Stimulated activated naive CD8-positive, alpha-beta T cell treated with anti-CD3 and anti-CD28 coated beads, Interleukin-15, Interleukin-2, amounts not matched to agents 100 ng/mL and 50 ng/mL, for 24 hours (primary cell): ENCODE results near the gene NUP62.

ENCODE experiments used
- H3K27ac Mint-ChIP-seq: one replicate; pipeline ENCODE4 v1.8.0; 2021; ENCODE audit warnings: mild to moderate bottlenecking, mixed read lengths
- H3K27me3 Mint-ChIP-seq: one replicate; pipeline ENCODE4 v1.8.0; 2021; ENCODE audit warnings: mixed read lengths
- H3K36me3 Mint-ChIP-seq: one replicate; pipeline ENCODE4 v1.8.0; 2021; ENCODE audit warnings: low read depth, mixed read lengths
- H3K4me1 Mint-ChIP-seq: one replicate; pipeline ENCODE4 v1.8.0; 2021; ENCODE audit warnings: low read depth, mixed read lengths
- H3K4me3 Mint-ChIP-seq: one replicate; pipeline ENCODE4 v1.8.0; 2021; ENCODE audit warnings: mild to moderate bottlenecking, mixed read lengths
- H3K9me3 Mint-ChIP-seq: one replicate; pipeline ENCODE4 v1.8.0; 2021; ENCODE audit warnings: mixed read lengths

NUP62 gene

DNA sequence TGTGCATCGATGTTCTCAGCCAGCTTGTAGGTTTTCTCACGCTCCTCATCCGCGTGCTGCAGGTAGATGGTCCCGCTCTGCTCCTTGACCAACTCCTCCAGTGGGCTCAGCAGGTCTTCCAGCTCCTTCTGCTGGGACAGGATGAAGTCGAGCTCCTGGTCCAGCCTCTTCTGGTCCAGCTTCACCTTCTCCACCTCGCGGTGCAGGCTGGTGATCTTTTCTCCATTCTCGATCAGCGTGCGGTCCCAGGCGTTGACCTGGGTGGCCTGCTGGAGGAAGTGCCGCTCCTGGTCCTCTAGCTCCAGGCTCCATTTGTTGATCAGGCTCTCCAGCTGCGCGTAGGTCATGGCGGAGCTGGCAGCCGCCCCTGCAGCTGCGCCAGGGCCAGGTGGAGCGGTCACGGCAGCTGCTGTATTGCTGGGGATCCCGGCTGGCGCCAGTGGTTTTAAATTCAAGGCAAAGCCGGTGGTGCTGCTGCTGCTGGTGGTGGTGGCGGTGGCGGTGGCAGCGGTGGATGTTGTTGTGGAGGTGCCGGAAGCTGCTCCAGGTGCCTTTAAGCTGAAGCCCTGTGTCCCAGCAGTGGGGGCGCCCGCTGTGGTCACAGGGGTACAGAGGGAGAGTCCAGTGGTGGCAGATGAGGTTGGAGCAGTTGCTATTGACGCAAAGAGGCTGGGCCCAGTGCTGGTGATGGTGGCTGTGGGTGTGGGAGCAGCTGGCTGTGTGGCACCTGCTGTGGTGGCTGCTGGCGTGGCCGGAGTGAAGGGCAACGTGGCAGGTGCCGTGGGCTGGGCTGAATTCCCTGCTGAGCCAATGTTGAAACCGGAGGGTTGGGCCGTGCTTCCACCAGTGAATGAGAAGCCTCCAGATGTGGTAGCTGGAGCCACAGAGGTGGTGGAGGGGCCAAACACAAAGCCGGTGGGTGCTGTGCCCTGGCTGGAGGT is 20.6 kb downstream of the NUP62 start:
- Mint-ChIP-seq H3K36me3 (peaks cover 61% of the 10 kb centered on the region), H3K4me1 (peaks cover 82% of the 10 kb centered on the region)

GRCh38 chr19:49907745-49908446 is 21.4 kb downstream of the NUP62 start:
- Mint-ChIP-seq H3K4me3 (no peak overlapping the region), H3K4me1 (peaks cover 80% of the 10 kb centered on the region), H3K27ac (peak overlapping the region; percentile 16), H3K27me3 (no peaks in the 10 kb centered on the region), H3K9me3 (no peaks in the 10 kb centered on the region), H3K36me3 (peaks cover 52% of the 10 kb centered on the region)

More for the DNA sequence above, 20.6 kb downstream of the NUP62 start:
- Mint-ChIP-seq H3K27me3 (no peaks in the 10 kb centered on the region), H3K27ac (no peak overlapping the region), H3K4me3 (no peak overlapping the region), H3K9me3 (no peaks in the 10 kb centered on the region)

- H3K27me3 Mint-ChIP-seq = no peaks in the 10 kb centered on the region
- no peaks in the 10 kb centered on the region for H3K9me3 Mint-ChIP-seq
- H3K4me3 Mint-ChIP-seq = no peak overlapping the region
- H3K36me3 Mint-ChIP-seq = peaks cover 47% of the 10 kb centered on the region
- peaks cover 77% of the 10 kb centered on the region for H3K4me1 Mint-ChIP-seq
- H3K27ac Mint-ChIP-seq = peak overlapping the region; percentile 52
These were observed 22.3 kb downstream of the NUP62 start for GRCh38 chr19:49906879-49907564.

GRCh38 chr19:49904136-49904535 is 25.2 kb downstream of the NUP62 start:
- Mint-ChIP-seq H3K4me1 (peaks cover 71% of the 10 kb centered on the region), H3K9me3 (no peaks in the 10 kb centered on the region), H3K36me3 (peaks cover 28% of the 10 kb centered on the region), H3K27me3 (no peaks in the 10 kb centered on the region), H3K27ac (no peak overlapping the region), H3K4me3 (peak overlapping the region; percentile 7)

GRCh38 chr19:49896863-49897621 is 32.3 kb downstream of the NUP62 start, which contains the start of gene IL4I1:
TSS of gene IL4I1 (minus strand) at chr19:49896887. CDS start at chr19:49896160, 727 bp downstream.
- peaks cover 74% of the 10 kb centered on the region for H3K4me1 Mint-ChIP-seq
- H3K4me3 Mint-ChIP-seq = peak within 1 kb of the TSS; percentile 85
- H3K27ac Mint-ChIP-seq = peak within 1 kb of the TSS; percentile 96
- H3K9me3 Mint-ChIP-seq = no peaks in the 10 kb centered on the region
- H3K36me3 Mint-ChIP-seq = peaks cover 3% of the 10 kb centered on the region
- no peaks in the 10 kb centered on the region for H3K27me3 Mint-ChIP-seq

DNA sequence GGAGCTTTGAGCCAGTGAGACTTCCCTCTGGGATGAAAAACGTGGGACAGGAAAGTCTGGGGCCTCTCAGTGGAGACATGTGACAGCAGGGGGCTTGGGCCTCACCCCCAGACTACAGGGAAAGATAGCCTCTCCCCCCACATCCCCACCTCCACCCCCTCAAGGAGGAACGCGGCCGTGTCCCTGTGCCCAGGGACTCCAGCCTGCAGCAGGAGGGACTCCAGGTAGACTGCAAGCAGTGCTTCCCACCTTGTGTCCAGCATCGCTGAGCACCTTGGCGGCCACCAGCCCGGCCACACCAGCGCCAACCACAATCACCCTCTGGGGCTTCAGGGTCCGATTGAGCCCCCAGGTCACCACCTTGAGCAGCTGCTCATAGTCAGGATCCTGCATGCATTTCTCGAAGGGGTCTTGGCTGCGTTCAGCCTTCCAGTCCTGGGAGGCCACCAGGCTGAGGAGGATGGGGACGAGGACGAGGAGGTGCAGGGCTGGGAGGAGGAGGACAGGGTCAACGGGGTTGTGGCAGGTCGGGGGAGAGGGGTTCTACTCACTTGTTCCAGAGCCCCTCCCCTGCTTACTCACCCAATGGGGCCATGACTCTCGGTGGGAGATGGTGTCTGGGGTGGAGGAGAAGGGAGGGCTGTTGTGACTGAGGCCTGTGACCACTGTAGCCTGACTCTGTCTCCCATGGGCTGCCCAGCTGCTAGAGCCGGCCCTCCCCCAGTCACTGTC is 33.6 kb downstream of the NUP62 start:
- Mint-ChIP-seq H3K27ac (peak overlapping the region; percentile 96), H3K36me3 (peaks cover 3% of the 10 kb centered on the region), H3K4me3 (peak overlapping the region; percentile 85), H3K4me1 (peaks cover 63% of the 10 kb centered on the region), H3K9me3 (no peaks in the 10 kb centered on the region), H3K27me3 (no peaks in the 10 kb centered on the region)

DNA sequence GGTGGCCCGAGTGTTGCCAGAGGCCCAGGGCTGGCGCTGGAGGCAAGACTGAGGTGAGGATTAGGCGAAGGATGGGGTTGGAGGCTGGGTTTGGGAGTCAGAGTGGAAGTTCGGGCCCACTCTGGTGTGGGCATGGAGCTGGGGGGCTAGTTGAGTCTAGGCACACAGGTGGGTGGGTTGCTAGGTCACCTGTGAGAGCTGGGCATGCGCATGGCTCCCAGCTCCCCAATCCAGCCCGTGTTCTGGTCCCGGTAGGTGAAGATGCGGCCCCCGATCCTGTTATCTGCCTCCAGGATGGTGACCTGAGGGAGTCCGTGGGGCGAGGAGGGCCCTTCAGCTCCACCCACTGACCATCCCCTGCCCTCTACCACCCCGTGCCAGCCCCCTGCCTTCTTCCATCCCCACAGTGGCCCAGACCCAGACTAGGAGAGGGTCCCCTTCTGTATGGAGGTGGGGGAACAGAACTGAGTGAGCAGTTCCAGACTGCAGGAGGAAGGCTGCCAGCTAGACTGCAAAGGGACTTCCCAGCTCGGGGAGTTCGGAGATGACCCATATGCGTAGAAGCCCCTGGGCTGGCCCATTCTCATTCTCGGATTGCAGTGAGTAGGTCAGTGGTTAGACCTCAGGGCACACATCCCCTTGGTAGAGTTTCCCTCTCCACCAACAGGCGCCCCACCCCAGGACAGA is 34.3 kb downstream of the NUP62 start:
- Mint-ChIP-seq H3K4me3 (peak overlapping the region; percentile 85), H3K36me3 (peaks cover 3% of the 10 kb centered on the region), H3K27me3 (no peaks in the 10 kb centered on the region), H3K27ac (peak overlapping the region; percentile 50), H3K9me3 (no peaks in the 10 kb centered on the region), H3K4me1 (peaks cover 61% of the 10 kb centered on the region)

GRCh38 chr19:49894011-49894664 is 35.2 kb downstream of the NUP62 start:
- peak overlapping the region; percentile 65 for H3K27ac Mint-ChIP-seq
- no peaks in the 10 kb centered on the region for H3K27me3 Mint-ChIP-seq
- peak overlapping the region; percentile 85 for H3K4me3 Mint-ChIP-seq
- peaks cover 3% of the 10 kb centered on the region for H3K36me3 Mint-ChIP-seq
- peaks cover 61% of the 10 kb centered on the region for H3K4me1 Mint-ChIP-seq
- H3K9me3 Mint-ChIP-seq = no peaks in the 10 kb centered on the region

DNA sequence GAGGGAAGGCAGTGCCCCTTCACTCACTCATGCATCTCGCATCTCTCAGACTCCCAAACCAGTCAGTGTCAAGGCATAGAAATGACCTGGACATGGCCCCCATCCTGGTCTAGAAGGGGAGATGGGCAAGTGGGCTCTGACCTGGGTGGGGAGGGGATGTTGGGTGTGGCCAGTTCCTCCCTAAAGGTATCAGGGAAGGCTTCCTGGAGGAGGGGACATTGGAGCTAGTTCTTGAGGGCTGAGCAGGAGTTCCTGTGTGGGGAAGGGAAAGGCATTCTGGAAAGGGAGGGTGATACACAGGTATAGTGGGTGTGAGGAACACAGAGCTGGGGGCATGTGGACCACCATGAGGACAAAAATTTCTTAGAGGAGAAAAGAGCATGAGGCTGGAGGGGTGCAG is 36.6 kb downstream of the NUP62 start:
- Mint-ChIP-seq H3K4me1 (peaks cover 53% of the 10 kb centered on the region), H3K36me3 (peaks cover 3% of the 10 kb centered on the region), H3K4me3 (peak overlapping the region; percentile 6)

GRCh38 chr19:49891393-49891792 is 37.9 kb downstream of the NUP62 start:
- H3K36me3 Mint-ChIP-seq = peaks cover 5% of the 10 kb centered on the region
- peaks cover 39% of the 10 kb centered on the region for H3K4me1 Mint-ChIP-seq
- H3K27ac Mint-ChIP-seq = no peak overlapping the region
- no peak overlapping the region for H3K4me3 Mint-ChIP-seq
- H3K9me3 Mint-ChIP-seq = no peaks in the 10 kb centered on the region
- H3K27me3 Mint-ChIP-seq = no peaks in the 10 kb centered on the region

More for the DNA sequence above, 36.6 kb downstream of the NUP62 start:
- H3K9me3 Mint-ChIP-seq = no peaks in the 10 kb centered on the region
- peak overlapping the region; percentile 4 for H3K27ac Mint-ChIP-seq
- H3K27me3 Mint-ChIP-seq = no peaks in the 10 kb centered on the region

- H3K4me1 Mint-ChIP-seq = peaks cover 32% of the 10 kb centered on the region
- H3K27me3 Mint-ChIP-seq = no peaks in the 10 kb centered on the region
- peak overlapping the region; percentile 64 for H3K4me3 Mint-ChIP-seq
- no peaks in the 10 kb centered on the region for H3K9me3 Mint-ChIP-seq
- H3K27ac Mint-ChIP-seq = peak overlapping the region; percentile 51
- peaks cover 7% of the 10 kb centered on the region for H3K36me3 Mint-ChIP-seq
These were observed 38.7 kb downstream of the NUP62 start for GRCh38 chr19:49890349-49891311.
